Mucosa of rectum (tissue), 2 donors: ENCODE results near the gene PITRM1.

Source experiments
- H3K27ac ChIP-seq, 2 donors: one replicate each; pipeline ENCODE4 v1.7.0; 2013; ENCODE audit warnings: inconsistent platforms in 2 of 2, low read depth in 2 of 2, low read length in 2 of 2
- H3K27me3 ChIP-seq, 2 donors: one replicate each; pipeline ENCODE4 v1.7.0; 2013; ENCODE audit warnings: low read length in 2 of 2; ENCODE audit not compliant: control insufficient read depth in 2 of 2, insufficient read depth in 2 of 2
- H3K36me3 ChIP-seq, 2 donors: one replicate each; pipeline ENCODE4 v1.7.0; 2013; ENCODE audit warnings: low read length in 2 of 2; ENCODE audit not compliant: control insufficient read depth in 2 of 2, insufficient read depth in 2 of 2
- H3K4me1 ChIP-seq, 2 donors: one replicate each; pipeline ENCODE4 v1.7.0; 2013; ENCODE audit warnings: low read length in 2 of 2, mild to moderate bottlenecking in 1 of 2; ENCODE audit not compliant: control insufficient read depth in 2 of 2, insufficient read depth in 2 of 2
- H3K4me3 ChIP-seq, 2 donors: one replicate each; pipeline ENCODE4 v1.7.0; 2013; ENCODE audit warnings: low read length in 2 of 2
- H3K9ac ChIP-seq, 2 donors: one replicate each; pipeline ENCODE4 v1.7.0; 2013; ENCODE audit warnings: low read length in 2 of 2, low read depth in 1 of 2, mild to moderate bottlenecking in 1 of 2
- H3K9me3 ChIP-seq, 2 donors: one replicate each; pipeline ENCODE4 v1.7.0; 2013; ENCODE audit warnings: low read length in 2 of 2; ENCODE audit not compliant: control insufficient read depth in 2 of 2
- donor health status: healthy.
- donor health status: Normal muscosa, but diverticular disease.

PITRM1 gene

DNA sequence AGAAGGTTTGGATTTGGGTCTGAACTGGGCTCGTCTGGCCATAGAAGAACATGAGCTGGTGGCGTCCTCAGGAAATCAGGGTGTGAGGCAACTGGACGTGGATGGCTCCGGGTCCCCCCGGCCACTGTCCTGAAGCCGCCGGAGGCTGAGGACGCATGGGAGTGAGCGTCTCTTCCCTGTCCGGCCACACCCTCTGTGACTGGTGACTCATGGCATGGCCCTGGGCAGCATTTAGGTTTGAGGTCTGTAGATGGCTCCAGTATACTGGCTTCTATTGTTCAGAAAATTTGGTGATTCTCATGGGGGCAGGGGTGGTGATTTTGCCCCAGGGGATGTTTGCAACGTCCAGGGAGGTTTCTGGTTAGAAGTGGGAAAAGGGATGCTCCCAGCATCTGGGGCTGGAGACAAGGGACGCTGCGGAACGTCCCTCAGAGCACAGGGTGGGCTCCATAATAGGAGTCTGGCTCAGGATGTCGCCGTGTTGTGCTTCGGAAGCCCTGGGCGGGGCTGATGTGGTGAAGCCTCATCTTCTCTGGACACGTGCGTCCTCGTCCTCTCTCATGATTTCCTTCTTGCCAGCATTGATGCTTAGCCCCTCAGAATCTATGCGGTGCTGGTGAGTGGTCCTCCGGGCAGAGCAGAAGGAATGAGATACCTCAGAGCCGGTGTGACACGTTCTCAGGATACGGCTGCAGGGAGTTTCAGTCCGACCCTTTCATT, 49.9 kb downstream of the PITRM1 start:
- no peaks in the 10 kb centered on the region for H3K27me3 ChIP-seq
- H3K4me3 ChIP-seq: no peak overlapping the region
- no peak overlapping the region for H3K27ac ChIP-seq
- H3K9me3 ChIP-seq: no peaks in the 10 kb centered on the region
- H3K4me1 ChIP-seq: peaks cover 0 to 9% of the 10 kb centered on the region in 2 donors
- H3K9ac ChIP-seq: no peak overlapping the region
- peaks cover 12 to 27% of the 10 kb centered on the region in 2 donors for H3K36me3 ChIP-seq

DNA sequence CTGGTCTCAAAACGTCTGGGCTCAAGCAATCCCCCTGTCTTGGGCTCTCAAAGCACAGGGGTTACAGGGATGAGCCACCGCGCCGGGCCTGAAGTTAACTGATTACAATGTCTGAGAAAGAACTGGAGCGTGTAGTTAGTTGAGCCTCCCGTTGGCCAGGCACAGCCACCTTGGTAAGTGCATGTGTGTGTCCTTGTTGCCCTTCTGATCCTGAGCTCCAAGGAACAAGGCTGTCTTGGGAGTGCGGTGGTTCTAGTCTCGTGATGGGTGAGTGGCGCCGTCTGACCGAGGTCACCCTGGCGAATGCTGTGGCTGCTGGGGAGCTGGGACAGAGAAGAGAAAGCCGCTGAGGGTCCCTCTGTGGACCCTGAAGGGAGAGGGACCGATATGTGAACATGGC, 50.5 kb downstream of the PITRM1 start:
- Histone ChIP-seq H3K4me3 (no peak overlapping the region), H3K27me3 (no peaks in the 10 kb centered on the region), H3K27ac (no peak overlapping the region), H3K4me1 (peaks cover 0 to 7% of the 10 kb centered on the region in 2 donors), H3K9ac (no peak overlapping the region), H3K36me3 (peaks cover 16 to 32% of the 10 kb centered on the region in 2 donors), H3K9me3 (no peaks in the 10 kb centered on the region)

DNA sequence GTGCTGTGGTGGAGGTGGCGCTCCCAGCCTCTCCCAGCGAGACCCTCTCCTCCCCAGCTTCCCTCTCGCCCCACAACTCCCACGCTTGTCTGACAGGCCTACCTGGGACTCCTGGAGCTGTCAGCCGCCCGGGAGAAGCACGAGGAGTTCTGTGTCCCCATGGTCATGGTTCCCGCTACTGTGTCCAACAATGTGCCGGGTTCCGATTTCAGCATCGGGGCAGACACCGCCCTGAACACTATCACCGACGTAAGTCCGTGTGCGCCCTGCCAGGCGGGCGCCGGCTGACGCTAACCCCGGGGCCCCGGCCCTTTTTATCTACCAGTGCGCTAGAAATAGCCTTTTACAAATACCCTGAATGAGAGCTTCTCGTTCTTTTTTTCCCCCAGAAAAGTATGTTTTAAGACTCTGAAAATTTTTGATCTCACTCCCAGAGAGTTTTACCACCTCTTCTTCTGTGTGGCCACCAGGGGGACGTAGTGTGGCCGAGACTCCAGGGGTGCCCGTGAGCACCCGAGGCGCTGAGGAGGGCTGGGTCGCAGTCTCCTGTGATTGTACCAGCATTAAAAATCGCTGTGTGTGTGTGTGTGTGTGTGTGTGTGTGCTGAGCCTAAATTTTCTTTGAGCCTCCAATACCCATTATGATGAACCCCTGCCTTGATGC, 52.7 kb downstream of the PITRM1 start:
- Histone ChIP-seq H3K9me3 (no peaks in the 10 kb centered on the region), H3K4me1 (peaks cover 0 to 7% of the 10 kb centered on the region in 2 donors), H3K27me3 (no peaks in the 10 kb centered on the region), H3K36me3 (peaks cover 25 to 43% of the 10 kb centered on the region in 2 donors), H3K9ac (no peak overlapping the region), H3K27ac (no peak overlapping the region), H3K4me3 (no peak overlapping the region)

DNA sequence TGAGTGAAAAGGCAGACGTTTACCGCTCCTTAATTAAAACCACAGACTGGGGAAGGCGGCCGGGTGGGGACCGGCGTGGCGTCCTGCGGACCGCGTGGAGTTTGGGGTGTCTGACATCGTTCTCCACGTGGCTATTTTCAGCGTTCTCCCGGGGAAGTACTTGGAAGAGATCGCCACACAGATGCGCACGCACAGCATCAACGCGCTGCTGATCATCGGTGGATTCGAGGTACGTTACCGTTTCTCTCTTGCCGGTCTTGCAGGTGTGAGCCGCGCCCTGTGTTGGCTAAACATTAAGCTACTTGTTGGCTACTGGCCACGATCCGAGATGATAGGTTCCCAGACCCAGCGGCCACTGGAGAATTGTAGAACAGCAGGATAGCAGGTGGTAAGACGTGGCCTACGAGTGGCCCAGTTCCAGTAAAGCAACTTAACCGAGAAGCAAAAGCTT, 53.9 kb downstream of the PITRM1 start:
- Histone ChIP-seq H3K36me3 (peaks cover 30 to 36% of the 10 kb centered on the region in 2 donors), H3K9ac (no peak overlapping the region), H3K27ac (no peak overlapping the region), H3K27me3 (no peaks in the 10 kb centered on the region), H3K9me3 (no peaks in the 10 kb centered on the region), H3K4me3 (no peak overlapping the region), H3K4me1 (peaks cover 0 to 7% of the 10 kb centered on the region in 2 donors)

DNA sequence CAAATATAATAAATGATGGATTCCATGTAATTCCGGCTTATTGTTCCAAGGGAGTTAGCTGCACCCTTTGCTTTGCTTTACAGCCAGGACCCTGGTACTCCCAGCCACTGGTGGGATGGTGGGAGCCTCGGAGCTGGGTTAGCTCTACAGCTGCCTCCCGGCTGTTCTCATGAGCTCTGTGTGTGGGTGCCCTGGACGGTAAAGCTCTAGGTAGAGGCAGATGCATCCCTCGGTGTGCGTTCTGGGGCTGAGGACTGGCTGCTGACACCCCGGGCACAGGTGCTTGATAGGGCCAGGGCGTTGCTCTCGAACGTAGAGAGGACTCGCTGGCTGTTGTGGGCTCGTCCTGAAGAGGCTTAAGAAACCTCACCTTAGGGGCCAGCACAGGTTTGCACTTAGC, 55.1 kb downstream of the PITRM1 start:
- H3K4me1 ChIP-seq: peaks cover 0 to 7% of the 10 kb centered on the region in 2 donors
- H3K36me3 ChIP-seq: peaks cover 34 to 39% of the 10 kb centered on the region in 2 donors

DNA sequence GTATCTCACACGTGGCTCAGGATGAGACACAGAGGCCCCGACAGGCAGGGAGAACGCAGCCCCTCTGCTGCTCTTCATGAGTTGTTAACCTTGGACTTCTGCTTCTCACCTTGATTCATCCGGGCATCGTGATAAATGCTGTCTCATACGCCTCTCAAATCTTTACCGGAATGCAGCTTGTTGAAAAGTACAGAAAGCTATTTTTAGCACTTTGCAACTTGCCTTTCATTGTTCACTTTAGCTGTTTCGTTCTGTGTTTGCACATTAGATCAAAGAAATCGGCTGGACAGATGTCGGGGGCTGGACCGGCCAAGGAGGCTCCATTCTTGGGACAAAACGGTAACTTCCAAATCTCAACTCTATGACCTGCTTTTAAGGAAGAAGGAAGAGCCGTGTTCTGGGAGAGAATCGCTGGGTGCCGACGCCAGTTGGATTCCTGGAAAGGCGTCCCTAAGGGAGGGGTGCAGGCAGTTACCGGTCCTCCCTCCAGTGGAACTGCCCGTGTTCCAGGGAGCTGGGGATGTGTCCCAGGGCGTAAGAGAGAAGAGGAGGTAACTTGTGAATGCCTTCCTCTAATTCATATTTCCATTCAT, 56.0 kb downstream of the PITRM1 start:
- Histone ChIP-seq H3K27ac (no peak overlapping the region), H3K36me3 (peaks cover 30 to 41% of the 10 kb centered on the region in 2 donors)

More for the DNA sequence above, 55.1 kb downstream of the PITRM1 start:
- no peak overlapping the region for H3K4me3 ChIP-seq
- no peaks in the 10 kb centered on the region for H3K27me3 ChIP-seq
- no peak overlapping the region for H3K9ac ChIP-seq
- H3K9me3 ChIP-seq: no peaks in the 10 kb centered on the region
- H3K27ac ChIP-seq: no peak overlapping the region

DNA sequence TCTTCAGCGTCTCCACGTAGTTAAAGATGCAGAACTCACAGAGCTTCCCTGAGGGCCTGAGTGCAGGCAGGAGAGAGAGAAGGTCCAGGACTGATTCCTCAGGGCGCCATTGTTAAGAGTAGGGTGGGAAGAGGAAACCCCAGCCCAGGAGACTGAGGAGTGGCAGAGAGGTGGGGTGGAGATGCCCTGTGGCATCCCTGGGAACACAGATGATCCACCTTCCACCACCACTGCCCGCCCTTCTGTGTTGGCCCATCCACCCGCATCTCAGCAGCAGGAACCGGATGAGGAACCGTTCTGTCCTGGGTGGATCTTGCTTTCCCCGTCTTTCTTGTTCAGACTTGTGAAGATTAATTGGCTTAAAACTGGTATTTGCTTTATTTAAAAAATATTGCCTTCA, 56.9 kb downstream of the PITRM1 start:
- no peak overlapping the region for H3K4me3 ChIP-seq
- peaks cover 38 to 48% of the 10 kb centered on the region in 2 donors for H3K36me3 ChIP-seq
- H3K27me3 ChIP-seq: no peaks in the 10 kb centered on the region
- peaks cover 0 to 7% of the 10 kb centered on the region in 2 donors for H3K4me1 ChIP-seq
- no peaks in the 10 kb centered on the region for H3K9me3 ChIP-seq
- no peak overlapping the region for H3K9ac ChIP-seq
- H3K27ac ChIP-seq: no peak overlapping the region

More for the DNA sequence above, 56.0 kb downstream of the PITRM1 start:
- H3K9ac ChIP-seq: no peak overlapping the region
- peaks cover 0 to 7% of the 10 kb centered on the region in 2 donors for H3K4me1 ChIP-seq
- no peaks in the 10 kb centered on the region for H3K27me3 ChIP-seq
- H3K4me3 ChIP-seq: no peak overlapping the region
- H3K9me3 ChIP-seq: no peaks in the 10 kb centered on the region

DNA sequence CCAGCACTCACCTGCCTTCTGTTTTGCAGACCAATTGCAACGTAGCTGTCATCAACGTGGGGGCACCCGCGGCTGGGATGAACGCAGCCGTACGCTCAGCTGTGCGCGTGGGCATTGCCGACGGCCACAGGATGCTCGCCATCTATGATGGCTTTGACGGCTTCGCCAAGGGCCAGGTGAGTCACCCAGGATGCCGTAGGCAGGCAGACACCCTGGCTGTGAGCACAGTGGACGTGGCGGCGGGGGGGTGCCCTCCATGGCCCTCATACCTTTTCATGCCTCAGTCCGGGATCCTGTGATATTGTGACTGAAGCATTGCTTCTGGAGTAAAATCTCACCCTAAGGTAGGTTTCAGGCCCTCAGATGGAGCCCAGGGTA, 59.2 kb downstream of the PITRM1 start:
- H3K4me3 ChIP-seq: no peak overlapping the region
- peaks cover 56 to 64% of the 10 kb centered on the region in 2 donors for H3K36me3 ChIP-seq

DNA sequence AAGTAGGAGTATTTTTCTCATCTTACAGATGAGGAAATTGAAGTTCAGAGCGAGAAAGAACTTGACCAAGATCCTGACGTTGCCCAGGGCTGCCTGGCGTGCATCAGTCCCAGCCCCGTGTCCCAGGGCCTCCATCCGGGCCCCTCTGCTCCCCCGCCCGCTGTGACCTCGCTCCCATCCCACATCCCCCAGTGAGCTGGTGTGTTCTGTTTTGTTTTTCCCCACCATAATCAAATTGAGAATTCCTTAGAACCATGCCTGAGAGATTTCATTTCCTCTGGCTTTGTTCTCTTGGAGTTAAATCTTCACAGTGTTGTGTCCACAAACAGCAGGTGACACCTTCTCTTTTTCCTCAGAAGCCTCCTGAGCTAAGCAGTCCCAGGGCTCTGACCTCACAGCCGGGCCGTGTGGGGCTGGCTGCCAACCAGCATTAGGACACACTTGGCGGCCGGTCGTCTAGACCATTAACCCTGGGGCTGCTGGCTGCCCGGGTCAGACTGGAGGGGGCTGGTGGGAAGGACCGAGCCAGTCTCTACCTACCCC, 60.9 kb downstream of the PITRM1 start:
- no peaks in the 10 kb centered on the region for H3K9me3 ChIP-seq
- no peak overlapping the region for H3K27ac ChIP-seq
- H3K27me3 ChIP-seq: no peaks in the 10 kb centered on the region
- no peak overlapping the region for H3K9ac ChIP-seq
- H3K4me3 ChIP-seq: no peak overlapping the region
- H3K36me3 ChIP-seq: peaks cover 58 to 68% of the 10 kb centered on the region in 2 donors
- H3K4me1 ChIP-seq: no peaks in the 10 kb centered on the region

More for the DNA sequence above, 59.2 kb downstream of the PITRM1 start:
- H3K9ac ChIP-seq: no peak overlapping the region
- no peaks in the 10 kb centered on the region for H3K27me3 ChIP-seq
- peaks cover 0 to under 1% of the 10 kb centered on the region in 2 donors for H3K4me1 ChIP-seq
- H3K27ac ChIP-seq: no peak overlapping the region
- H3K9me3 ChIP-seq: no peaks in the 10 kb centered on the region
